Measurements from ENCODE around the gene UBTF. TPM values are rescaled to one million over a fixed set of nuclear protein-coding genes. Genes with fewer than 3 reads are reported as not detected.
A peak's percentile ranks its signal among the peaks of the same experiment; 100 is the strongest.

UBTF gene, protein sequence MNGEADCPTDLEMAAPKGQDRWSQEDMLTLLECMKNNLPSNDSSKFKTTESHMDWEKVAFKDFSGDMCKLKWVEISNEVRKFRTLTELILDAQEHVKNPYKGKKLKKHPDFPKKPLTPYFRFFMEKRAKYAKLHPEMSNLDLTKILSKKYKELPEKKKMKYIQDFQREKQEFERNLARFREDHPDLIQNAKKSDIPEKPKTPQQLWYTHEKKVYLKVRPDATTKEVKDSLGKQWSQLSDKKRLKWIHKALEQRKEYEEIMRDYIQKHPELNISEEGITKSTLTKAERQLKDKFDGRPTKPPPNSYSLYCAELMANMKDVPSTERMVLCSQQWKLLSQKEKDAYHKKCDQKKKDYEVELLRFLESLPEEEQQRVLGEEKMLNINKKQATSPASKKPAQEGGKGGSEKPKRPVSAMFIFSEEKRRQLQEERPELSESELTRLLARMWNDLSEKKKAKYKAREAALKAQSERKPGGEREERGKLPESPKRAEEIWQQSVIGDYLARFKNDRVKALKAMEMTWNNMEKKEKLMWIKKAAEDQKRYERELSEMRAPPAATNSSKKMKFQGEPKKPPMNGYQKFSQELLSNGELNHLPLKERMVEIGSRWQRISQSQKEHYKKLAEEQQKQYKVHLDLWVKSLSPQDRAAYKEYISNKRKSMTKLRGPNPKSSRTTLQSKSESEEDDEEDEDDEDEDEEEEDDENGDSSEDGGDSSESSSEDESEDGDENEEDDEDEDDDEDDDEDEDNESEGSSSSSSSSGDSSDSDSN
- 10 to 100 TPM; 28.2 to 40.9 (median 35.3) TPM for polyA plus RNA-seq

DNA sequence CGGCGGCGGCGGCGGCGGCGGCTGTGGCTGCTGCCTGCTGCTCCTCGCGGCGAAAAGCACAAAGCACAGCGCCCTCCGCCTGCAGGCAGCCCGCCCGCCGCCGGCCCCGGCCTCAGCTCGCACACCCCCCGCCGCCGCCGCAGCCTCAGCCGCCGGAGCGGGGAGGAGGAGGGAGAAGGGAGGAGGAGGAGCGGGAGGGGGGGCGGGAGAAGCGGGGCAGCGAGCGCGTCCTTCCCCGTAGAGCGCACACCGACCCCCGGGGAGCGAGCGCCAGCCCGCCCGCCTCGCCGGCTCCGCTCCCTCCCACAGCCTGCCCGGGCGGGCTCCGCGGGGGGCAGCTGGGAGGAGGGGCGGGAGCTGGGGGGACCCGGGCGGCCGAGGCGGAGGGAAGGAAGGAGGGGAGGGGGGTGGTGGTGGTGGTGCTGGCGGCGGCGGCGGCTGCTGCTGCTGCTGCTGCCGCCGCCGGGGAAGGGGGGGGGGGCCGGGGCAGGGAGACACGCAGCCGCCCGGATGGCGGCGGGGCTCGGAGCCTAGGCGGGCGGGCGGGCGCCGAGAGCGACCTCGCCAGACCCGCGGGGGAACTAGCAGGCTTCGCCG, at the start of gene UBTF:
Gene UBTF, minus strand, starts transcription at position 60 of the 597 bp plus-strand sequence. CDS start 1,446 bp downstream, outside the sequence.
- peak within 1 kb of the TSS; percentile 79 for H3K27ac ChIP-seq (ENCODE audit: low read depth, low read length)
- 0 to 1% methylated on average over 27 to 59 of the region's 76 CpGs; no CpG with 5 or more reads in 1 of the 3 donors for WGBS, 3 donors

- 72 to 84% (median 82%) methylated on average over 11 of the region's 11 CpGs for WGBS, 3 donors
- H3K27ac ChIP-seq (ENCODE audit: low read depth, low read length): no peak overlapping the region
Measured at GRCh38 chr17:44268709-44269534, 49.4 kb upstream of the UBTF start.

DNA sequence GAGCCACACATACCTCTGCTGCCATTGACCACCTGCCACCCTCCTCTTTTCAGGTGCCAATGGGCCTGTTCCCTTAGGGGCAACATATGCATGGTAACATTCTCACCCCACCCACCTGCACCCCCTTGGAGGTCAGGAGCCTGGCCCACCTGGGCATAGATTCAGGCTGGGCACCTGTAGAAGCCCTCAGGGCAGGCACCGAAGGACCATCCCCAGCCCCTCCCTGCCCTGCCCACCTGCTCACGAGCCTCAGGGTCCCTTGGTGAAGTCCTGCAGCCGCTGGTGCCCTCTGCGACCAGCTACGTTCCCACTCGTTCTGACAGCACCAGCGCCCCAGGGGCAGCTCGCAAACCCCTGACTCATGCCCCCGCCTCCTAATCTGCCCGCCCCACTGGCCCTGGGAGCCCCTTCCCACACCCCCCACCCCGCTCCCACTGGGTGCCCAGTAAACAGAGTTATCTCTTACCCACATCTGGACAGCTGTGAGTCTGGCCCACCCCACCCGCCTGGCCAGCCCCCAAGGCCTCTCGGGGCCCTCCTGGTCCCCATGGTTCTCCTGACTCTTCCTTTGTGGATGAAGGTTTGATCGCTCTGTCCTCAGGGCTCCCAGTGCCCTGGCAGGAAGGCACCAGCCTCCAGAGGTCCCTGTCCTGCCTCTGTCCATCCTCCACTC, 48.5 kb upstream of the UBTF start, which contains the start of gene SLC4A1:
Gene SLC4A1, minus strand, starts transcription at position 318 of the 673 bp plus-strand sequence. CDS start 5,269 bp downstream, outside the sequence.
- H3K27ac ChIP-seq (ENCODE audit: low read depth, low read length): no peak within 1 kb of the TSS
- WGBS, 3 donors: 81 to 88% (median 82%) methylated on average over 14 of the region's 14 CpGs

DNA sequence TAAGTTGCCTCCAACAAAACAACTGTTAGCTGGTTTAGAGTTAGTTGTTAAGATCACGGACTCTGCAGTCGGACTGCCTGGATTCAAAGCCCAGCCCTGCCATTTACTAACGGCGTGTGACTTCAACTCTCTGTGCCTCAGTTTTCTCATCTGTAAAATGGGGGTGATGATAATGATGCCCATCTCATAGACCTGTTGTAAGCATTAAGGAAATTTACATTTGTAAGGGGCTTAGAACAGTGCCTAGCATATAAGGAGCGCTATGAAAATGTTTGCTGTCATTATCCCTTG, 47.6 kb upstream of the UBTF start:
- H3K27ac ChIP-seq (ENCODE audit: low read depth, low read length): no peak overlapping the region
- 89 to 95% (median 94%) methylated on average over 5 of the region's 5 CpGs for WGBS, 3 donors

DNA sequence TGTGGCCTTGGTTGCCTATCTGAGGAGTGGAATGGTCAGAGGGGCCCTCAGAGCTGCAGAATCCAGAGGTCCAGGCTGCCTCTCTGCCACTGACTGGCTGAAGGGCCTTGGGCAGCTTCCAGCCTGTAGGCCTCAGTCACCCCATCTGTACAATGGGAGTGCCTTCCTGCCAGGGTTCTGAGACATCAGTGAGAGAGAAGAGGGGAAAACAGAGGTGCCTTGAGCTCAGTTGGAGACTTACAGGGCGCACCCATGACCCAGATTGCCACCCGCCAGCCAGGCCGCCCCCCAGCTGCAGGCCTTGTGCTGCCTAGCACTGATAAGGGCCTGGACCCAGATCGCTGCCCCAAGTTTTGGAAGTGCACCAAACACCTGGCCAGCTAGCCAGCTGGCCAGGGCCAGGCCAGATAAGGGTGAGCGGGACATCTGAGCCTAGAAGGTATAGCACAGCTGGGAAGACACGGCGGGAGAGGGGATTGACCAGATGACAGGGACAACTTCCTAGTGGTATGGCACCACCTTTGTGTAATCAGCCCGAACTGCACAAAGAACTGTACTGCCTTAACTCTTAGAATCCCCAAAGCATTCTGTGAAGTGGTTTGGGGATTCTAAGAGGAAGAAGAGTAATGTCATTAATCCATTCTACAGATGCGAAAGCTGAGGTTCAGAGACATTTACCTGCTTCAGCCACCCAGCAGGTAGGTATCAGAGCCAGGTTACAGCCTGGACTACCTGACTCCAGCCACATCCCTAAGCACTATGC, 47.1 kb upstream of the UBTF start:
- 48 to 72% (median 66%) methylated on average over 9 of the region's 9 CpGs for WGBS, 3 donors
- H3K27ac ChIP-seq (ENCODE audit: low read depth, low read length): no peak overlapping the region

DNA sequence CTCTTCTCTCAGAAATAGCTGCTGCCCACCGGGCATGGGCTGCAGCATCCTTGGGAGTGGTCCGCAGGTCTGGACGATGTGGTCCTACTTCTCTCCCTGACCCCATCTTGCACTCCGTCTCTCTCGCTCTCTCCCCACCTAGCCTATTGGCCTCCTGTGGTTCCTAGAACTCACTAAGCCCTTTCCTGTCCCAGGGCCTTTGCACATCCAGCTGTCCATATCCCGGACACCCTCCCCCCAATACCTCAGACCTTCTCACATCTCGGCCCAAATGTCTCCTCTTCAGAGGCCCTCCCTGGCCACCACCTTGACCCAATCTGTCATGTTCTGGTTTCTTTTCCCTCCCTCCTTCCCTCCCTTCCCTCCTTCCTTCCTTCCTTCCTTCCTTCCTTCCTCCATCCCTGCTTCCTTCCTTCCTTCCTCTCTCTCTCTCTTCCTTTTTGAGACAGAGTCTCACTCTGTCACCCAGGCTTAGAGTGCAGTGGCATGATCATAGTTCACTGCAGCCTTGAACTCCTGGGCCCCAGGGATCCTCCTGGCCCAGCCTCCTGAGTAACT, 43.9 kb upstream of the UBTF start:
- no peak overlapping the region for H3K27ac ChIP-seq (ENCODE audit: low read depth, low read length)
- WGBS, 3 donors: 85 to 93% (median 92%) methylated on average over 7 of the region's 7 CpGs

GRCh38 chr17:44262654-44263225, 43.3 kb upstream of the UBTF start:
- no peak overlapping the region for H3K27ac ChIP-seq (ENCODE audit: low read depth, low read length)
- WGBS, 3 donors: 62 to 72% (median 70%) methylated on average over 11 of the region's 11 CpGs

DNA sequence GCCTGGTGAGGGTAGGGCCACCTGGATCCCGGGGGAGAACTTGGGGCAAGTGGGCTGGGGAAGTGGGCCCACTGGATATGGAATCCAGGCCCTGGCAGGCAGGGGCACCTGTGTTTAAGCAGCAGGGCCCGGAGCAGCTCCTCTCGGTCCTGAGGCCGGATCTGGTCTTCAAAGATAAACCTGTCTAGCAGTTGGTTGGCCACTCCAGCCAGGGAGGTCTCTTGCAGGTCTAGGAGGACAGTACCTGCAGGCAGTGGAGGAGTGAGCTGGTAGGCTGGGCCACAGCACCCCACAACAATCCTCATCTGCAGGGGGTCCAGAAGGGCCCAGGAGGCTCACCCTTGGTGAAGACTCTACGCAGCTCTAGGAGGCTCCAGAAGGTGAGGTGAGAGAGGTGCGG, 40.8 kb upstream of the UBTF start:
- WGBS, 3 donors: 90 to 94% (median 94%) methylated on average over 6 of the region's 6 CpGs
- no peak overlapping the region for H3K27ac ChIP-seq (ENCODE audit: low read depth, low read length)

GRCh38 chr17:44258811-44259351, 39.4 kb upstream of the UBTF start:
- H3K27ac ChIP-seq (ENCODE audit: low read depth, low read length): no peak overlapping the region
- WGBS, 3 donors: 69 to 81% (median 71%) methylated on average over 17 of the region's 17 CpGs

- 91 to 92% (median 92%) methylated on average over 23 of the region's 23 CpGs for WGBS, 3 donors
Measured at GRCh38 chr17:44257815-44258760, 38.6 kb upstream of the UBTF start.

GRCh38 chr17:44256671-44257070, 37.2 kb upstream of the UBTF start:
- 76 to 97% (median 95%) methylated on average over 3 to 4 of the region's 4 CpGs for WGBS, 3 donors
- H3K27ac ChIP-seq (ENCODE audit: low read depth, low read length): no peak overlapping the region

More at GRCh38 chr17:44257815-44258760, 38.6 kb upstream of the UBTF start:
- no peak overlapping the region for H3K27ac ChIP-seq (ENCODE audit: low read depth, low read length)

- H3K27ac ChIP-seq (ENCODE audit: low read depth, low read length): no peak overlapping the region
- WGBS, 3 donors: 72 to 93% (median 89%) methylated on average over 2 of the region's 2 CpGs
Measured at GRCh38 chr17:44255915-44256314, 36.4 kb upstream of the UBTF start.

- H3K27ac ChIP-seq (ENCODE audit: low read depth, low read length): no peak overlapping the region
- WGBS, 3 donors: 49 to 67% (median 66%) methylated on average over 10 of the region's 10 CpGs
Measured at GRCh38 chr17:44254361-44255095, 35.1 kb upstream of the UBTF start.

DNA sequence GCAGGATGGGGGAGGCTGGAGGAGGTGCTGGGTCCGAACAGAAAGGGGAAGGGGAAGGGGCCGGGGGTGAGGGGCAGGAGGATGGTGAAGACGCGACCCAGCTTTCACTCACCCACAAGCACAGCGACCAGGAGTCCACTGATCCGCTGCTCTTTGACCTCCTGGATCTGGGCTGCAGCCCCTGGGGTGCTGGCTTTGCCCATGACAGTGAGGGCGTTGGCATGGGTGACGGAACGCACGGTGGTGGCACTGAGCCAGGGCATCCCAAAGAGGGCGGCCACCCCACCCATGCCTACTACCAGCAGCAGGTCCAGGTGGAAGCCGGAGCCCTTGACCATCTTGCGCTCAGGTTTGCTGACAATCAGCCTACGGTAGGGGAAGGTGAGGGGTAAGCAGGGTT, 33.5 kb upstream of the UBTF start:
- H3K27ac ChIP-seq (ENCODE audit: low read depth, low read length): no peak overlapping the region
- 74 to 80% (median 75%) methylated on average over 12 to 14 of the region's 14 CpGs for WGBS, 3 donors

DNA sequence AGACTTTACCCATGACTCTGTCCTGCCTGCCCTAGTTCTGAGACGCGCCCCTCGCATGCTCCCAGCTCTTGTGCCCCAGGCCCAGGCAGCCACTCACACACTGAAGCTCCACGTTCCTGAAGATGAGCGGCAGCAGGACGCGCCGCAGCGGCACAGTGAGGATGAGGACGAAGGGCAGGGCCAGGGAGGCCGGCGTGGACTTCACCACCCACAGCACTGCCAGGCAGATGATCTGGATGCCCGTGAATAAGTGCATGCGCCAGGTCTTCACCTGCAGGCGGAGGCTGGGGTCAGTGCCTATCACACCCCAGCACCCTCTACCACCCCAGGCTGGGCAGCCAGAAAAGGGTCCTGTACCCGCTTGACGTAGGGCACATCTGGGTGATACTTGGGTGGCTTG, 31.6 kb upstream of the UBTF start:
- WGBS, 3 donors: 94 to 97% (median 96%) methylated on average over 17 of the region's 17 CpGs
- no peak overlapping the region for H3K27ac ChIP-seq (ENCODE audit: low read depth, low read length)
